Stimulated activated effector memory CD8-positive, alpha-beta T cell treated with anti-CD3 and anti-CD28 coated beads, Interleukin-12 subunit alpha, Interleukin-12 subunit beta, amount 100 ng/mL, for 72 hours (primary cell): ENCODE measurements around the gene JAKMIP3.

Source experiments
- ATAC-seq: fragments of 150-1000 bp; cut with Tn5 transposase; 2 replicates; pipeline ENCODE4 v1.10.0; 2021
- DNase-seq, 2 donors: peaks; one replicate each; pipeline ENCODE4 v3.0.0; 2021 to 2022; ENCODE audit warnings: low spot score in 2 of 2
- H3K27ac Mint-ChIP-seq: one replicate; pipeline ENCODE4 v1.8.0; 2022; ENCODE audit warnings: mild to moderate bottlenecking, mixed read lengths
- H3K36me3 Mint-ChIP-seq: one replicate; pipeline ENCODE4 v1.8.0; 2022; ENCODE audit warnings: mild to moderate bottlenecking, mixed read lengths
- H3K4me1 Mint-ChIP-seq: one replicate; pipeline ENCODE4 v1.8.0; 2022; ENCODE audit warnings: mixed read lengths
- H3K4me3 Mint-ChIP-seq: one replicate; pipeline ENCODE4 v1.8.0; 2022; ENCODE audit warnings: mild to moderate bottlenecking, mixed read lengths
- H3K9me3 Mint-ChIP-seq: one replicate; pipeline ENCODE4 v1.8.0; 2022; ENCODE audit warnings: mixed read lengths

The JAKMIP3 gene

GRCh38 chr10:132036887-132037675 is 28.7 kb upstream of the JAKMIP3 start:
- ATAC-seq (peak; percentile 29), DNase-seq (no peak)
- no peaks in the 10 kb centered on the region for H3K9me3 Mint-ChIP-seq
- H3K4me1 Mint-ChIP-seq: peaks cover 11% of the 10 kb centered on the region
- no peaks in the 10 kb centered on the region for H3K36me3 Mint-ChIP-seq
- H3K27ac Mint-ChIP-seq: no peak overlapping the region
- peak overlapping the region; percentile 25 for H3K4me3 Mint-ChIP-seq

GRCh38 chr10:132037676-132037975 is 28.1 kb upstream of the JAKMIP3 start:
- no peaks in the 10 kb centered on the region for H3K36me3 Mint-ChIP-seq
- H3K27ac Mint-ChIP-seq: no peak overlapping the region
- ATAC-seq (no peak), DNase-seq (no peak)
- H3K4me1 Mint-ChIP-seq: peaks cover 11% of the 10 kb centered on the region
- no peaks in the 10 kb centered on the region for H3K9me3 Mint-ChIP-seq
- H3K4me3 Mint-ChIP-seq: no peak overlapping the region

GRCh38 chr10:132039371-132039770 is 26.4 kb upstream of the JAKMIP3 start:
- Mint-ChIP-seq H3K4me1 (peaks cover 11% of the 10 kb centered on the region), H3K36me3 (no peaks in the 10 kb centered on the region), H3K27ac (no peak overlapping the region), H3K4me3 (no peak overlapping the region), H3K9me3 (no peaks in the 10 kb centered on the region)
- ATAC-seq (no peak), DNase-seq (no peak)

GRCh38 chr10:132040046-132040445 is 25.7 kb upstream of the JAKMIP3 start:
- no peak overlapping the region for H3K4me3 Mint-ChIP-seq
- no peak for DNase-seq
- no peaks in the 10 kb centered on the region for H3K9me3 Mint-ChIP-seq
- no peak overlapping the region for H3K27ac Mint-ChIP-seq
- H3K36me3 Mint-ChIP-seq: no peaks in the 10 kb centered on the region
- H3K4me1 Mint-ChIP-seq: peaks cover 11% of the 10 kb centered on the region
- no peak for ATAC-seq

- Mint-ChIP-seq H3K4me1 (peaks cover 6% of the 10 kb centered on the region), H3K27ac (no peak overlapping the region), H3K4me3 (no peak overlapping the region), H3K36me3 (no peaks in the 10 kb centered on the region), H3K9me3 (no peaks in the 10 kb centered on the region)
- no peak for DNase-seq
- no peak for ATAC-seq
These were observed 24.4 kb upstream of the JAKMIP3 start for GRCh38 chr10:132041340-132041739.

GRCh38 chr10:132043861-132044695 is 21.7 kb upstream of the JAKMIP3 start:
- no peak for ATAC-seq

GRCh38 chr10:132044803-132045202 is 20.9 kb upstream of the JAKMIP3 start:
- ATAC-seq: no peak
- Mint-ChIP-seq H3K27ac (no peak overlapping the region), H3K4me3 (no peak overlapping the region), H3K36me3 (no peaks in the 10 kb centered on the region), H3K4me1 (no peaks in the 10 kb centered on the region), H3K9me3 (no peaks in the 10 kb centered on the region)
- no peak for DNase-seq

More at GRCh38 chr10:132043861-132044695, 21.7 kb upstream of the JAKMIP3 start:
- no peak for DNase-seq
- no peak overlapping the region for H3K27ac Mint-ChIP-seq
- H3K4me3 Mint-ChIP-seq: no peak overlapping the region
- no peaks in the 10 kb centered on the region for H3K4me1 Mint-ChIP-seq
- H3K36me3 Mint-ChIP-seq: no peaks in the 10 kb centered on the region
- no peaks in the 10 kb centered on the region for H3K9me3 Mint-ChIP-seq

GRCh38 chr10:132045324-132045723 is 20.4 kb upstream of the JAKMIP3 start:
- DNase-seq (no peak), ATAC-seq (no peak)
- no peaks in the 10 kb centered on the region for H3K9me3 Mint-ChIP-seq
- H3K27ac Mint-ChIP-seq: no peak overlapping the region
- no peaks in the 10 kb centered on the region for H3K4me1 Mint-ChIP-seq
- no peak overlapping the region for H3K4me3 Mint-ChIP-seq
- no peaks in the 10 kb centered on the region for H3K36me3 Mint-ChIP-seq

GRCh38 chr10:132047575-132048293 is 18.0 kb upstream of the JAKMIP3 start:
- Mint-ChIP-seq H3K27ac (no peak overlapping the region), H3K36me3 (no peaks in the 10 kb centered on the region), H3K4me1 (no peaks in the 10 kb centered on the region), H3K9me3 (peaks cover 6% of the 10 kb centered on the region), H3K4me3 (no peak overlapping the region)
- ATAC-seq: no peak
- DNase-seq: no peak

- no peaks in the 10 kb centered on the region for H3K36me3 Mint-ChIP-seq
- no peak overlapping the region for H3K4me3 Mint-ChIP-seq
- peaks cover 8% of the 10 kb centered on the region for H3K9me3 Mint-ChIP-seq
- DNase-seq: no peak
- H3K27ac Mint-ChIP-seq: no peak overlapping the region
- no peaks in the 10 kb centered on the region for H3K4me1 Mint-ChIP-seq
- no peak for ATAC-seq
These were observed 17.5 kb upstream of the JAKMIP3 start for GRCh38 chr10:132048294-132048667.

GRCh38 chr10:132050191-132050590 is 15.6 kb upstream of the JAKMIP3 start:
- H3K4me3 Mint-ChIP-seq: no peak overlapping the region
- no peaks in the 10 kb centered on the region for H3K36me3 Mint-ChIP-seq
- DNase-seq (no peak), ATAC-seq (no peak)
- H3K9me3 Mint-ChIP-seq: peaks cover 8% of the 10 kb centered on the region
- H3K4me1 Mint-ChIP-seq: no peaks in the 10 kb centered on the region
- H3K27ac Mint-ChIP-seq: no peak overlapping the region

- Mint-ChIP-seq H3K4me3 (no peak overlapping the region), H3K36me3 (no peaks in the 10 kb centered on the region), H3K9me3 (peaks cover 8% of the 10 kb centered on the region), H3K27ac (no peak overlapping the region), H3K4me1 (no peaks in the 10 kb centered on the region)
- DNase-seq: no peak
- no peak for ATAC-seq
These were observed 13.6 kb upstream of the JAKMIP3 start for GRCh38 chr10:132052124-132052523.

GRCh38 chr10:132054564-132054963 is 11.2 kb upstream of the JAKMIP3 start:
- no peaks in the 10 kb centered on the region for H3K4me1 Mint-ChIP-seq
- H3K9me3 Mint-ChIP-seq: peaks cover 8% of the 10 kb centered on the region
- ATAC-seq (no peak), DNase-seq (no peak)
- H3K27ac Mint-ChIP-seq: no peak overlapping the region
- no peaks in the 10 kb centered on the region for H3K36me3 Mint-ChIP-seq
- H3K4me3 Mint-ChIP-seq: no peak overlapping the region

- H3K4me3 Mint-ChIP-seq: no peak overlapping the region
- H3K9me3 Mint-ChIP-seq: peaks cover 8% of the 10 kb centered on the region
- no peak for ATAC-seq
- H3K27ac Mint-ChIP-seq: no peak overlapping the region
- H3K4me1 Mint-ChIP-seq: no peaks in the 10 kb centered on the region
- DNase-seq: no peak
- no peaks in the 10 kb centered on the region for H3K36me3 Mint-ChIP-seq
These were observed 10.1 kb upstream of the JAKMIP3 start for GRCh38 chr10:132055616-132056015.

- DNase-seq: no peak
- H3K4me3 Mint-ChIP-seq: no peak overlapping the region
- no peak overlapping the region for H3K27ac Mint-ChIP-seq
These were observed 9.1 kb upstream of the JAKMIP3 start for GRCh38 chr10:132056663-132057062.

More at GRCh38 chr10:132056663-132057062, 9.1 kb upstream of the JAKMIP3 start:
- ATAC-seq: no peak
- Mint-ChIP-seq H3K36me3 (no peaks in the 10 kb centered on the region), H3K9me3 (peaks cover 8% of the 10 kb centered on the region), H3K4me1 (no peaks in the 10 kb centered on the region)
